Measurements from ENCODE around the gene TIMM17B.

TIMM17B gene
- 30.6 to 44.5 reads per million in 2 experiments for total RNA-seq

- peak; percentile 83 for DNase-seq (ENCODE audit: low read depth)
Observed at GRCh38 chrX:48897625-48898306, at the start of gene TIMM17B, which contains the start of gene PQBP1. Gene TIMM17B (minus strand): TSS chrX:48897768. CDS start chrX:48897749, 19 bp downstream. Gene PQBP1 (plus strand): TSS chrX:48897930. CDS start chrX:48898510, 580 bp downstream.

DNA sequence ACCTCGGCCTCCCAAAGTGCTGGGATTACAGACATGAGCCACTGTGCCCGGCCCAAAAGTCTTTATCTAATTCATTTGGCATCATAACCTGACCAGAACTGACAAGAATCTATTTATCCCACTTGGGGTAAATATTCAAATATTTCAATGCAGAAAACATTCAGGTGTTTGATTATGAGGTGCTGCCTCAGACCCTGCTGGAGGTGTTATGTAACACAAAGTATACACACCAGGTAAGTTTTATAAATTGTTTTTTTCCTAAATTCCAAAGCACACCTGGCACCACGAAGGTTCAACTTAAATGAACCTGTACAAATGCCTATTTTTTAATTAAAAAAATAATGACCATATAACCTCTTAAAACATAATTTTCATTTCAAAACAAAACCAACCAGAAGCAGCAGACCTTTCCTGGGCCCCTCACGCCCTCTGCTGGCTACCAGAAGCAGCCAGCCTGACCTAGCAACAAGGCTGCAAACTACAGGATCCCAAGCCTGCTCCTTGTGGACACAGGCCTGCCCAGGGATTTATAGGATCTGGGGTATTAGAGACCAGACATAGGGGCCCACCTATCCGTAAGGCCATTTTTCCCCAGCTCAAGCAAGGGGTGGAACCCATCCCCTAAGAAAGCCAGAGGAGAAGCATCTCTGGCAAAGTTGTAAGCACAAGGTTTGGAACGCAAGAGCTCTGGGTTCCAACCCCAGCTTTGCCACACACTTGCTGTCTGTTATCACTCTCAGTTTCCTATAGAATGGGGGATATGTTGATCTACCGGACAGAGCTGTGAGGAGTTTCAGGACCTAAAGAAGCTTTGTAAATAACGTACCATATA lies 48.2 kb upstream of the TIMM17B start:
- DNase-seq (ENCODE audit: low read depth) = peak; percentile 48

DNA sequence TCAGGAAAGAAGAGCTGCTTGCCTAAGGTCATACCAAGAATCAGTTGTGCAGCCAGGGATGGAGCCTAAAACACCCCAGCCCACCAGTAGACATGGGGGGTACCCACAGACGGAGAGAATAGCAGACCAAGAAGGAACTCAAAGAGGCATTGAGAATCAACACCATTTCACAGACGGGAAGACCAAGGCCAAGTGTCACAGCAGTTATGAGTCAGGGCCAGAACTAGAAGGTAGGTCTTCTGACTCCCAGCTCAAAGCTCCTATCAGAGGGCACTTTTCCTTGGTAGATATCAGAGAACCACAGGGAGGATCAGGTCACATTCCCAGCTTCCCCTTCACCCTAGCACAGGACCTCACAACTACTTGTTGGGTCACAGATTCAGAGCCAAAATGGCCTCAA lies 45.3 kb upstream of the TIMM17B start:
- no peak for DNase-seq (ENCODE audit: low read depth)

- no peak for DNase-seq (ENCODE audit: low read depth)
Observed at GRCh38 chrX:48940404-48940955, 42.9 kb upstream of the TIMM17B start.

GRCh38 chrX:48939524-48940228 lies 42.1 kb upstream of the TIMM17B start:
- DNase-seq (ENCODE audit: low read depth) = no peak

- peak; percentile 63 for DNase-seq (ENCODE audit: low read depth)
Observed at GRCh38 chrX:48938721-48939425, 41.3 kb upstream of the TIMM17B start.

GRCh38 chrX:48937054-48937907 lies 39.7 kb upstream of the TIMM17B start:
- DNase-seq (ENCODE audit: low read depth) = peak; percentile 81

- no peak for DNase-seq (ENCODE audit: low read depth)
Observed at GRCh38 chrX:48936429-48937053, 39.0 kb upstream of the TIMM17B start.

DNA sequence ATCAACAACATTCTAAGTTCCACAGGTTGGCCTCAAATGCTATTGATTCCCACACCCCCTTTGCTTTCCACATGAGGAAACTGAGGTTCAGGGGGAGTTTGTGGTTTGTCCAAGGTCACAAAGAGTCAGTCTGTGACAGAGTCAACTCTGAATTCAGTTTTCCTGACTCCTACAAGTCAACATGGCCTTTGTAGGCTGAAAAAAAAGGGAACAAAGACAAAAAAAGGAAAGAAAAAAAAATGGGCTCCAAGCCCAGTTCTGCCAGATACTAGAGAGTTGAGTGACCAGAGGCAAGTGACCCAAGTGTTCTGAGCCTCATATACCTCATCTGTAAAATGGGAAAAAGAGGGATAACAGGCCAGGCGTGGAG lies 37.7 kb upstream of the TIMM17B start:
- DNase-seq (ENCODE audit: low read depth) = no peak

GRCh38 chrX:48934581-48935300 lies 37.2 kb upstream of the TIMM17B start:
- peak; percentile 48 for DNase-seq (ENCODE audit: low read depth)

- DNase-seq (ENCODE audit: low read depth) = no peak
Observed at GRCh38 chrX:48933757-48934156, 36.2 kb upstream of the TIMM17B start.

DNA sequence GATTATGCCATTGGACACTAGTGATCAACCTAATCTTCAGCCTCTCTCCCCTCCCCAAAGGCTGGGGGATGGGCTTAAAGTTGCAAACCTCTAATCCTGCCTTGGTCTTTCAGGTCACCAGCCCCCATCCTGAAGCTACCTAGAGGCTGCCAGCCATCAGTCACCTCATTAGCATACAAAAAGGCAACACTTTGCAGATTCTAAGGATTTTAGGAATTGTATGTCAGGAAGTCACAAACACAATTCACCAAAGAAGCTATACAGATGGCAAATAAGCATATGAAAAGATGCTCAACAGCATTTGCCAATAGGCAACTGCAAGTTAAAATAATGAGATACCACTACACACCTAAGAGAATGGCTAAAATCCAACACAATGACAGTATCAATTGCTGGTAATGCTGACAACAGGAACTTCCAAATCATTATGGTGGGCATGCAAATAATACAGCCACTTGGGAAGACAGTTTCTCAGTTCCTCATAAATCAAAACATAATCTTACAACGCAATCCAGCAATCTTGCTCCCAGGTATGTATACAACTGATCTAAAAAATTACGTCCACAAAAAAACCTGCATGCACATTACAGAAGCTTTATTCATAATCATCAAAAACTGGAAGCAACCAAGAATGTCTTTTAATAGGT lies 30.3 kb upstream of the TIMM17B start:
- no peak for DNase-seq (ENCODE audit: low read depth)

DNA sequence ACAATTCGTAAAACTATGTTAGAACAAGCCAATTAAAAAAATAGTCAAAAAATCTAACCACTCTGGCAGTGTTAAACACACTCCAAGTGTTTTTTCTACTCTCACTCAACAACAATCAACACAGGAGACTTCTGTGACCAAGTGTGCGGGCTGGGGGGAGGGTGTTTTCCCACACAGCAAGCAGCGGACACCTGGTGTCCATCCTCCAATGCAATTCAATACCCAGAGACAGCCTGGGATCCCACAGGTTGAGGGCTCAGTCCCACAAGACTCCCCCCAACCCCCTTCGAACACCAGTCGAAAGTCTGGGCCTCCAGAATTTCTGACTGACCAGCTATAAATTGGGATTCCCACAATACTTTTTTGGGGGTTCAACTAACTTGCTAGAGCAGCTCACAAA lies 29.6 kb upstream of the TIMM17B start:
- no peak for DNase-seq (ENCODE audit: low read depth)

- DNase-seq (ENCODE audit: low read depth) = no peak
Observed at GRCh38 chrX:48924270-48924669, 26.7 kb upstream of the TIMM17B start.

- no peak for DNase-seq (ENCODE audit: low read depth)
Observed at GRCh38 chrX:48923771-48924170, 26.2 kb upstream of the TIMM17B start.

DNA sequence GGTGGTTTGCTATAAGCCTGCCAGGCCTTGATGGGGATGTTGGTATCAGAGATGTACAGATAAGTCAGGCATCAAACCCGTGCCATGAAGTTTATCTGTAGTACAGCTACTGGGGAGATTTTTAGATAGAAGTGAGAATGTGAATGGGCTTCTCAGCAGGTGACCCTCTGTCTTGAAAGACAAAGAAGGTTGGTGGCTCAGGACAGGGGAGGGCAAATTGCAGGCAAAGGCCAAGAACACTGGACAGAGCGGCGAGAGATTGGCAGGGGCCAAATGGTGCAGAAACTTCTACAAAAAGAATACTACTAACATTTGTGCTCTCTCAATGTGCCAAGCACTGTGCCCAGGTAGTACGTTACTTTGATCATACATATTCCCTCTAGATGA lies 23.1 kb upstream of the TIMM17B start:
- no peak for DNase-seq (ENCODE audit: low read depth)

DNA sequence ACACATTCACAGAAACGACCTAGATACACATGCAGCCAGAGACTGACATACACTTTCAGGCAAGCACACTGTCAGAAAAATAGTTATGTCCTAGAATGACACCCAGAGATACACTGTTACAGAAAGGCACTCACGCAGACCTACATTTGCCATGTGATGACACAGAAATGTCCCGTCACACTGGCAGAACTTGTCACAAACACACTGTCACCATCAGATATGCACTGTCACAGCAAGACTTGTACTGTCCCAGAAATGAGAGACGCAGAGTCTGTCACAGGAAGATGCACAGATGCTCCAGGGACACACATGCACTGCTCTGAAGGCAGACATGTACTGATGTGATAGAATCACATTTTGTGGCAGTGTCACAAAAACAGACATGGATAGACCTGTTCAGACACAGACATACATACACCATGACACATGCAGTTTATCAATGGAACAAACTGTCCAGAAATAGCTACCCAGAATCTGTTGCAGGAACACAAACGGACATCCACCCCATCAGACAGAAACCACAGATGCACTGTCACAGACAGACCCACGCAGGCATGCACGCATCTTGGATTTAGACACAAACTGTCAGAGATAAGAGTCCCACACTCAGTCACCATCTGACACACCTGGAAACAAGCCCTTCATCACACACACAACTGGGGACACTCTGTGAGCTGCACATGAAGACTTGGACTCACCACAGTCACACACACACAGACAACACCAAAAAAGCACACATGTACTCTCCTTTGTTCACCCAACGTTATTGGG lies 22.6 kb upstream of the TIMM17B start:
- DNase-seq (ENCODE audit: low read depth) = no peak

GRCh38 chrX:48919360-48919841 lies 21.8 kb upstream of the TIMM17B start:
- DNase-seq (ENCODE audit: low read depth) = no peak
